Stomach (tissue), 4 donors: ENCODE results near the gene SLC1A1.

Source experiments
- CTCF ChIP-seq, 7 experiments: fragments of 450-650 bp in 4 of 7; fragments of 200-600 bp in 3 of 7; sonication (generic) in 3 of 7; IDR thresholded peaks; one replicate each; pipeline ENCODE4 v1.5.1; 2016 to 2019; ENCODE audit warnings: antibody characterized with exemption in 7 of 7, control low read depth in 2 of 7, mild to moderate bottlenecking in 1 of 7
- EP300 ChIP-seq: sonication (generic); formaldehyde crosslinking; IDR thresholded peaks from one replicate; pipeline ENCODE4 v1.6.1; 2017; ENCODE audit warnings: antibody characterized with exemption
- POLR2A ChIP-seq, 4 donors: fragments of 450-650 bp; IDR thresholded peaks; one replicate each; pipeline ENCODE4 v1.6.1; 2016; ENCODE audit warnings: antibody characterized with exemption in 4 of 4, control low read depth in 2 of 4, mild to moderate bottlenecking in 1 of 4, moderate library complexity in 1 of 4
- POLR2AphosphoS5 ChIP-seq, 3 donors: sonication (generic); formaldehyde crosslinking; IDR thresholded peaks; one replicate each; pipeline ENCODE4 v1.6.1; 2016; ENCODE audit warnings: antibody characterized with exemption in 3 of 3

- TF ChIP-seq CTCF (IDR thresholded peaks at IDR 0.05) (no peak), POLR2AphosphoS5 (IDR thresholded peaks at IDR 0.05) (no peak), POLR2A (IDR thresholded peaks at IDR 0.05) (no peak), EP300 (no peak)
These were observed 84.5 kb downstream of the SLC1A1 start for GRCh38 chr9:4574657-4575243.
